ENCODE results near the gene UBE2G2.

Gene UBE2G2

DNA sequence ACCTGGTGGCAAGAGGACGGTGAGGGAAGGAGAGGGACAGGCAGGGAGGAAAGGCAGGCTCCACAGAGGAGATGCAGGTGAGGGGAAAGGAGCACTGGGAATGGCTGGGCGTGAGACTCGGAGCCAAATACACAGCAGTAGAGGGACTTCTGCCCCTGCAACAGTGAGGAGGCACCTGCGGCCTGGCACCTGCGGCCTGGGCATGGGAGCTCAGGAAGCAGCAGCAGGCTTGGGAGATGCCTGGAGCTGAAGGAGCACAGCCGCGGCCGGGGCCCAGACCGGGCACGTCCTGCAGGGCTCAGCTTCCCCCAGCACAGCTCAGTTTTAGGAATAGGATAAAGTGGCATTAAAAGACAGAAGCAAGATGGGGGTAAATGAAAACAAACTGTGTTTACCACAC, 69.4 kb downstream of the UBE2G2 start:
- H3K4me3 ChIP-seq (replicated peaks; ENCODE audit: insufficient read depth, low read length) = no peak overlapping the region
- H3K27ac ChIP-seq (replicated peaks) = no peak overlapping the region
- no peak for TF ChIP-seq SPI1 (IDR thresholded peaks at IDR 0.05; ENCODE audit: borderline replicate concordance, low read depth)
- no peak for TF ChIP-seq GABPA (IDR thresholded peaks at IDR 0.05; ENCODE audit: low read depth)
- TF ChIP-seq, protein P1, sequence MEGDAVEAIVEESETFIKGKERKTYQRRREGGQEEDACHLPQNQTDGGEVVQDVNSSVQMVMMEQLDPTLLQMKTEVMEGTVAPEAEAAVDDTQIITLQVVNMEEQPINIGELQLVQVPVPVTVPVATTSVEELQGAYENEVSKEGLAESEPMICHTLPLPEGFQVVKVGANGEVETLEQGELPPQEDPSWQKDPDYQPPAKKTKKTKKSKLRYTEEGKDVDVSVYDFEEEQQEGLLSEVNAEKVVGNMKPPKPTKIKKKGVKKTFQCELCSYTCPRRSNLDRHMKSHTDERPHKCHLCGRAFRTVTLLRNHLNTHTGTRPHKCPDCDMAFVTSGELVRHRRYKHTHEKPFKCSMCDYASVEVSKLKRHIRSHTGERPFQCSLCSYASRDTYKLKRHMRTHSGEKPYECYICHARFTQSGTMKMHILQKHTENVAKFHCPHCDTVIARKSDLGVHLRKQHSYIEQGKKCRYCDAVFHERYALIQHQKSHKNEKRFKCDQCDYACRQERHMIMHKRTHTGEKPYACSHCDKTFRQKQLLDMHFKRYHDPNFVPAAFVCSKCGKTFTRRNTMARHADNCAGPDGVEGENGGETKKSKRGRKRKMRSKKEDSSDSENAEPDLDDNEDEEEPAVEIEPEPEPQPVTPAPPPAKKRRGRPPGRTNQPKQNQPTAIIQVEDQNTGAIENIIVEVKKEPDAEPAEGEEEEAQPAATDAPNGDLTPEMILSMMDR (IDR thresholded peaks at IDR 0.05; ENCODE audit: insufficient read depth, low read length) = no peak
- no peaks in the 10 kb centered on the region for H3K27me3 ChIP-seq (ENCODE audit: insufficient read depth, poor library complexity, severe bottlenecking)
- no peak for DNase-seq (ENCODE audit: low read depth in 1 of 2, low spot score in 1 of 2)

DNA sequence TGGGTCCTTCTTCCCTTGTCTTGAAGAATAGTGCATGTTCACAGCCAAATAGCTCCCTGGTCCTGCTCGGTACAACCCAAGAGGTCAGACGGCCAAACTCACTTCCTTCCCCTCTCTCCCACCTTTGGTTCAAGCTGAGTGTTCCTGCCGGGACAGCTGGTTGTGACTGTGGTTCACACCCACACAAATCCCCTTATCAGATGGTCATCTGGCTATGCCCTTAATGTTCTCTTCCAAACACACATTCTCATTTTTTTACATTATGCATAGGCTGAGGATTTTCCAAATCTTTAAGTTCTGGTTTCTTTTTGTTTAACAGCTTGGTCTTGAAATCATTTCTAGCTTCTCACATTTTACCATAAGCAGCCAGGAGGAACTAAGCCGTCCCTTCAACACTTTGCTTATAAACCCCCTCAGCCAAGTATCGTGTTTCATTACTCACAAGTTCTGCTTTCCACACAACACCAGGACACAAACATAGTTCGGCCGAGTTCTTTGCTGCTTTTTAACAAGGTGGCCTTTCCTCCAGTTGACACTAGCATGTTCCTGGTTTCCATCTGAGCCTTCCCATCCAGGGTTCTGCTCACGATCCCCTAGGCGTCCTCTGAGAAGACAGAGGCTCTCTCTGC, 70.6 kb downstream of the UBE2G2 start:
- no peak overlapping the region for H3K27ac ChIP-seq (replicated peaks)
- TF ChIP-seq, protein P1 (IDR thresholded peaks at IDR 0.05; ENCODE audit: insufficient read depth, low read length) = no peak
- TF ChIP-seq GABPA (IDR thresholded peaks at IDR 0.05; ENCODE audit: low read depth) = no peak
- TF ChIP-seq, protein P2, sequence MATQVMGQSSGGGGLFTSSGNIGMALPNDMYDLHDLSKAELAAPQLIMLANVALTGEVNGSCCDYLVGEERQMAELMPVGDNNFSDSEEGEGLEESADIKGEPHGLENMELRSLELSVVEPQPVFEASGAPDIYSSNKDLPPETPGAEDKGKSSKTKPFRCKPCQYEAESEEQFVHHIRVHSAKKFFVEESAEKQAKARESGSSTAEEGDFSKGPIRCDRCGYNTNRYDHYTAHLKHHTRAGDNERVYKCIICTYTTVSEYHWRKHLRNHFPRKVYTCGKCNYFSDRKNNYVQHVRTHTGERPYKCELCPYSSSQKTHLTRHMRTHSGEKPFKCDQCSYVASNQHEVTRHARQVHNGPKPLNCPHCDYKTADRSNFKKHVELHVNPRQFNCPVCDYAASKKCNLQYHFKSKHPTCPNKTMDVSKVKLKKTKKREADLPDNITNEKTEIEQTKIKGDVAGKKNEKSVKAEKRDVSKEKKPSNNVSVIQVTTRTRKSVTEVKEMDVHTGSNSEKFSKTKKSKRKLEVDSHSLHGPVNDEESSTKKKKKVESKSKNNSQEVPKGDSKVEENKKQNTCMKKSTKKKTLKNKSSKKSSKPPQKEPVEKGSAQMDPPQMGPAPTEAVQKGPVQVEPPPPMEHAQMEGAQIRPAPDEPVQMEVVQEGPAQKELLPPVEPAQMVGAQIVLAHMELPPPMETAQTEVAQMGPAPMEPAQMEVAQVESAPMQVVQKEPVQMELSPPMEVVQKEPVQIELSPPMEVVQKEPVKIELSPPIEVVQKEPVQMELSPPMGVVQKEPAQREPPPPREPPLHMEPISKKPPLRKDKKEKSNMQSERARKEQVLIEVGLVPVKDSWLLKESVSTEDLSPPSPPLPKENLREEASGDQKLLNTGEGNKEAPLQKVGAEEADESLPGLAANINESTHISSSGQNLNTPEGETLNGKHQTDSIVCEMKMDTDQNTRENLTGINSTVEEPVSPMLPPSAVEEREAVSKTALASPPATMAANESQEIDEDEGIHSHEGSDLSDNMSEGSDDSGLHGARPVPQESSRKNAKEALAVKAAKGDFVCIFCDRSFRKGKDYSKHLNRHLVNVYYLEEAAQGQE (IDR thresholded peaks at IDR 0.05; ENCODE audit: insufficient replicate concordance, low read depth) = no peak
- no peak for TF ChIP-seq SPI1 (IDR thresholded peaks at IDR 0.05; ENCODE audit: borderline replicate concordance, low read depth)
- no peak for TF ChIP-seq POLR2AphosphoS5 (IDR thresholded peaks at IDR 0.05; ENCODE audit: low read depth)
- no peak for DNase-seq (ENCODE audit: low read depth in 1 of 2, low spot score in 1 of 2)
- peaks cover 1% of the 10 kb centered on the region for H3K27me3 ChIP-seq (ENCODE audit: insufficient read depth, poor library complexity, severe bottlenecking)
- no peak overlapping the region for H3K4me3 ChIP-seq (replicated peaks; ENCODE audit: insufficient read depth, low read length)

DNA sequence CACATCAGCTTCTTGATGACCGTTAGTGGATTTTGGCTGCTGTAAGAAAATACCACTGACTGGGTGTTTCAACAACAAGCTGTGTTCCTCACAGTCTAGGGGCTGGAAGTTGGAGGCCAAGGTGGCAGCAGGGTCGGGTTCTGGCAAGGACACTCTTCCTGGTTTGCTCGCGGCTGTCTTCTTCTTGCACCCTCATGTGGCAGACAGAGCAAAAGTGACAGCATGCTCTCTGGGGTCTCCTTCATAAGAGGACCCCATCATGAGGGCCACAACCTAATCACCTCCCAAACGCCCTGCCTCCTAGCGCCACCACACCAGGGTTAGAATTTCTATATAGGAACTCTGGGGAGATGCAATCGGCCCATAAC, 71.6 kb downstream of the UBE2G2 start:
- Histone ChIP-seq H3K27me3 (ENCODE audit: insufficient read depth, poor library complexity, severe bottlenecking) (peaks cover 7% of the 10 kb centered on the region), H3K4me3 (replicated peaks; ENCODE audit: insufficient read depth, low read length) (no peak overlapping the region), H3K27ac (replicated peaks) (no peak overlapping the region)
- DNase-seq (ENCODE audit: low read depth in 1 of 2, low spot score in 1 of 2) = no peak
- TF ChIP-seq, protein P2 (IDR thresholded peaks at IDR 0.05; ENCODE audit: insufficient replicate concordance, low read depth) = no peak
- no peak for TF ChIP-seq POLR2AphosphoS5 (IDR thresholded peaks at IDR 0.05; ENCODE audit: low read depth)

DNA sequence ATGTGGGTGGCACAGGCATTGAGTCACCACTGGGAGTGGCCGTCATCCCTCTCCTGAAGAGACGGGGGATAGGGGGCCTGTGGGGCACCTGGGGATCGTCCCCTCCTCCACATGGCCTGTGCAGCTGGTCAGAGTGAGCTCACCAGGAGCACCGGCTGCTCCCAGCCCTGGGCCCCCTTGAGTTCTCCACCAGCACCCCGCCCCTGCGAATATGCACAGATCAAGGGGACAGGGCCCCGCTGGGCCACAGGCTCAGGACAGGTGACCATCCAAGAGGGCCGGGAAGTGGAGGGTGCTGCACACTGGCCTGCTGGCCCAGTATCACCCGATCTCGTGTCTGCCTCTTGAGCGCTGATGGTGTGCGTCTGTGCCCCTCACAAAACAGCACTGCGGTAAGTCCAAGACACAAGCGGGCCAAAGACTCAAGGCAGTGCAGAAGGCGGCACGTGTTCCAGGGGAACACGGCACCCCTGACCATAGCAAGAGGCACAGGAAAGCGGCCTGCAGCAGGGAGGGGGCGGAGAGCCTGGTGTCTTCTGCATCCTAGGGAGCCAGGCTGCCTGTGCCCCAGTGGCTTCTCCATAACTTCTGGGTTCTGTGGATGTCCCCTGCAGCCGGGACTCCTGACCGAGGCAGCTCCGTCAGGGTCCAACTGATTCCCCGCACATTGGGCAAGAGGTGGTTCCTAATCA, 72.1 kb downstream of the UBE2G2 start:
- DNase-seq (ENCODE audit: low read depth in 1 of 2, low spot score in 1 of 2) = no peak
- H3K4me3 ChIP-seq (replicated peaks; ENCODE audit: insufficient read depth, low read length) = no peak overlapping the region
- TF ChIP-seq, protein P2 (IDR thresholded peaks at IDR 0.05; ENCODE audit: insufficient replicate concordance, low read depth) = no peak
- TF ChIP-seq SPI1 (IDR thresholded peaks at IDR 0.05; ENCODE audit: borderline replicate concordance, low read depth) (no peak), GABPA (IDR thresholded peaks at IDR 0.05; ENCODE audit: low read depth) (no peak), POLR2AphosphoS5 (IDR thresholded peaks at IDR 0.05; ENCODE audit: low read depth) (no peak)
- H3K27ac ChIP-seq (replicated peaks) = no peak overlapping the region
- peaks cover 8% of the 10 kb centered on the region for H3K27me3 ChIP-seq (ENCODE audit: insufficient read depth, poor library complexity, severe bottlenecking)
